Measurements from ENCODE around the gene CENPM.

Gene CENPM

DNA sequence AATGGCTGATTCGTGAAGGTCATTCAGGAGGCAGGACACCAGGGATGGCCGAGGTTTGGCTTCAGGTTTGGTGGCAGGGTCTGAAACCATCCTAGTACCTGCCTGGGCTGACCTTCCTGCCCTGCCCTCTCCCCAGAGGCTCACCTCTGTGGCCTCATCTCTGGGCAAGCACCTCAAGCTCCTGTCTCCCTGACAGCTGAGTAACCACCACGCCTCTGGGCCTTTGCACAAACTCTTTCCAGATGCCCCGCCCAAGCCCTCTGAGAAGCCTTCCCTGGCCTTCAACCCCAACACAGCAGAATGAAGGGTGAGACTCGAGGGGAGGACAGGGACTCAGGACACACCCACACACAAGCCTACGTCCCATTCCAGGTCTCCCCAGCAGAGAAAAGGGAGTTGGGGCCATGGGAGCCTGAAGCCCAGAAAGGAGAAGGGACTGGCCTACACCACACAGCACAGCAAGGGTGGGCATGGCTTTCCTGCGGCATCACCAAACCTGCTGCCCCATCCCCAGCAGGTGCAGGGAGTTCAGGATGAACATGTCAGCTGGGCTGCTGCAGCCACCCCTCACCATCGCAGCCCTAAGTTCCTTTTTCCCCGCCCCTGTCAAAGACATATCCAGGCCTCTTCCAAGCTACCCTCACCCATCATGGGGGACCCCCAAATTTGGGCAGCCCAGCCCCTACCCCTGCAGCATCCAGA lies 34.5 kb downstream of the CENPM start:
- FAIRE-seq: no peak

- FAIRE-seq: no peak
Measured at GRCh38 chr22:41911001-41911611, 35.8 kb downstream of the CENPM start.

- no peak for FAIRE-seq
Measured at GRCh38 chr22:41910050-41911000, 36.6 kb downstream of the CENPM start.

- FAIRE-seq: no peak
Measured at GRCh38 chr22:41909310-41910049, 37.5 kb downstream of the CENPM start.

DNA sequence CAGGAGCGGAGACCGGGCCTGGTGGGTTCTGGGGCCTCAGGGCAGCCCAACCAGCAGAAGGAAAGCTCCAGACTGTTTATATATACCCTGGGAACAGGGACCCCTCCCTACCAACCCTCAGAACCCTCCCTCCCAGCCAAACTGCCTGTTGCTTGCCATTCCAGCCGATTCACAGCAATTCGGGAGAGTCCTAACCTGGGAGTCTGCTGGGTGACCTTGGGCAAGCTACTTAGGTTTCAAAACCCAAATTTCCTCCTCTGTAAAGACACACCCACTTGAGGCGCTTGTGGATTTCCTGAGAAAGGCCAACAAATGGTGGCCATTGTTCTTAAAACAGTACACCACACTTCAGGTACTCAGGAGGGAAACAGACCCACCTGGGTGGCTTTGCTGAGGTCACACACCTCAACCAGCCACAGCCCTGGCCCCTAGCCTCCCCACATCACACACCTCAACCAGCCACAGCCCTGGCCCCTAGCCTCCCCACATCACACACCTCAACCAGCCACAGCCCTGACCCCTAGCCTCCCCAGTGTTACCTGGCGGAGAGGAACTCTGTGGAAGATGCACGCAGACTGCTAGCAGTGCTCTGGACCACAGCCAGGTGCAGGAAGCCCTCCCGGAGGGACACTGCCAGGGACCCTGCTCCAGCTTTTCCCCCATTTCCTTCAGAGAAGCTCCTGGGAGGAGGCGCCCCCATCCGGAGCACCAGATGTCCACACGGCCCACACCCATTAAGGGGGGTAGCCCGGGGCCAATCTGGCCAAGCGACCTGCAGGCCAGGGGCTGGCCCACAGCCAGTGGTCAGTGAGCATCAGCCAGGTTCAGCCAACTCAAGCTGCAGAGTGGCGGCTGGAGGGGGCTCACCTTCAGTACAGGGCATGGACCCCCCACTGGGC lies 38.3 kb downstream of the CENPM start:
- no peak for FAIRE-seq

GRCh38 chr22:41907436-41908401 lies 39.2 kb downstream of the CENPM start:
- no peak for FAIRE-seq

DNA sequence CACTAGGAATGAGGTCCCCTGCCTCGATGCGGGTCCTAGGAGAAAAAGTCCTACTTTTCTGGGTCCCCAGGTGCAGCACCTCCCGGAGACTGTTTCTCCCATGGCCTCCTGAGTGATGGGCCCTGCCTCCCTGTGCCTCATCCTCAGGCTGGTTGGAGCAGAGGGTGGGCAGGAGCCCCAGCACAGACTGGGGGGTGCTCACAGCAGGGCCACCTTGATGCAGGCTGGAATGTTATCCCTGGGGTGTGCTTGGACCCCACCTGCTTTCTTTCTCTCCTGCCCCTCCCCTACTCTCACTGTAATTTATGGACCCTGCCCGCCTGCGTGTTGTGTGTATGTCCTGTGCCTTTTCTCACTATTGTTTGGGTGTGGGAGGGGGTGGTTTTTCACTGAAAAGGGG lies 40.1 kb downstream of the CENPM start:
- no peak for FAIRE-seq

DNA sequence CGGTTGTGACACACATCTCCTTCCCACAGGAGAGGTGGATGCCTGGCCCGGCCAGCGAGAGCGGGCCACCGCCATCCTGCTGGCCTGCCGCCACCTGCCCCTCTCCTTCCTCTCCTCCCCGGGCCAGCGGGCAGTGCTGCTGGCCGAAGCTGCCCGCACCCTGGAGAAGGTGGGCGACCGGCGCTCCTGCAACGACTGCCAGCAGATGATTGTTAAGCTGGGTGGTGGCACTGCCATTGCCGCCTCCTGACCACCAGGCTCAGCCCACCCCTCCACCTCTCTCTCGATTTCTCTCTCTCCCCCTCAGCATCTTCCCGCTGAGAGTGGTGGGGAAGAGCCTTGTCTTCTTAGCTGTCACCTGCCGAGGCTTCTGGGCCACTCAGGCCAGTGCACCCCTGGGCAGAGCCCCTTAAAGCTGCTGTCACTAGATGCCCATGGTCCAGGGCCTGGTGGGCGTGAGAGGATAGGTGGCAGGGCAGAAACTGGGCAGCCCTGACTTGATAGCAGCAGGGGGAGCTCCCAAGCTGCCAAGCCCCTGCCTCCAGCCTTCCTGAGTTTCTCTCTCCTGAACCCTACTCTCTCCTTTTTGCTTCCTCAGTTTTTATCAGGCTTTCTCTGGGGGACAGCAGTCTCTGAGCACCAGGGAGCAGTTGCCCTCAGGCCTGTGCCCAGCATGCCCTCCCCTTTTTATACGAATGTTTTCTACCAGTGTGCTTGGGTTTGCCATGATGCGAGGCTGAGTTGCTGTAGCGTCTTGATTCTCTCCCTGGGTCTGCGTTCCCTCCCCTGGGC lies 41.3 kb downstream of the CENPM start:
- no peak for FAIRE-seq

DNA sequence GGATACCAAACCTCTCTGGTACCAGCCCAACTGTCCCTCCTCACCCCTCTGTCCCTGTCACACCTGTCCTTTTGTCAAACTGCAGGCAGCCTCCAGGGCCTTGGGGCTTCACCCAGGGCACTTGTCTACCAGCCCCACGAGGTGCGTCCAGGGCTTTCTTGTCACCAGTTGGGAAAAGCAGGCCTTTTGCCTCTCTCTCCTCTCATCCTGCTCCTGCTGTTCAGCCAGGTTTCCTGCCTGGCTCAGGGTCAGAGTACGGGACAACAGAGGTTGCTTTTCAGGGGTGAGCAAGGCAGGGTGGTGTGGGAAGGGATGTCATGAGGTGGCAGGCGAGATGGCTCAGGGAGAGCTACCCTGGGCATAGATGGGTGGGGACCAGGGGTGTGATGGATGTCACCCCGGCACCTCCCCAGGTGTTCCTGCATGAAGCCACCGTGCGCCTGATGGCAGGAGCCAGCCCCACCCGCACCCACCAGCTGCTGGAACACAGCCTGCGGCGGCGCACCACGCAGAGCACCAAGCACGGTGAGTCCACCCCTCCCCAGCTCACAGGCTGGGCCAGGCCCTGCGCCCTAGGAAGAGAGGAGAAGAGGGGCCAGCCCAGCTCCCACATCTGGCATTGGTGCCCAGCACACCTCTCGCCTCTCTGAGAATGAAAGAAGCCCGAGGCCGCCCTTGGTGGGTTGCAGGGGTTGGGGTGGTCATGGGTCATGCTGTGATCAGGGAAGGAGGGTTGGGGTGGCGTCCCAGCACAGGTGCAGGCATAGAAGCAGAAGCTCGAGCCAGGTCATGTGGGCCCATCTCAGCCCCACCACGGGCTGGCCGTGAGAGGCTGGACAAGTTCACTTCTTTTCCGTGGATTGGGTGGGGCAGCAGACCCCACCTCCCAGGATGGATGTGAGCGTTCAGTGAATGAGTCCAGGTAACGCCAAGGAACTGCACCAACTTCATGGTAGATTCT lies 42.2 kb downstream of the CENPM start:
- no peak for FAIRE-seq

DNA sequence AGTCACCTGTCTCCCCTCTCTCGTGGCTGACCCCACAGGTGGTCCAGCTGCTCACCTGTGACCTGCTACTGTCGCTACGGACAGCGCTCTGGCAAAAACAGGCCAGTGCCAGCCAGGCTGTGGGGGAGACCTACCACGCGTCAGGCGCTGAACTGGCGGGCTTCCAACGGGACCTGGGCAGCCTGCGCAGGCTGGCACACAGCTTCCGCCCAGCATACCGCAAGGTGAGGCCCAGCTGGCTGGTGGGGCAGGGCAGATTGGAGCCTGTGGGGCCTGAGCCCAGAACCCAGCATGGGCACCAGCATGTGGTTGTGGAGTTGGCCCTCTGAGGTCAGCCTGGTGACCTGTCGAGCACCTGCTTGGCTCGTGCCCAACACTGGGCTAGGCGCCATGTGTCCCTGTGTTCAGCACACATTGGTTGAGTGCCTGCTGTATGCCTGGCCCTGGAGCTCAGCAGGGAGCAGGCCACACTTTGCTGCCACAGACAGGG lies 44.0 kb downstream of the CENPM start:
- FAIRE-seq: no peak

- FAIRE-seq: no peak
Measured at GRCh38 chr22:41902016-41902415, 44.9 kb downstream of the CENPM start.

DNA sequence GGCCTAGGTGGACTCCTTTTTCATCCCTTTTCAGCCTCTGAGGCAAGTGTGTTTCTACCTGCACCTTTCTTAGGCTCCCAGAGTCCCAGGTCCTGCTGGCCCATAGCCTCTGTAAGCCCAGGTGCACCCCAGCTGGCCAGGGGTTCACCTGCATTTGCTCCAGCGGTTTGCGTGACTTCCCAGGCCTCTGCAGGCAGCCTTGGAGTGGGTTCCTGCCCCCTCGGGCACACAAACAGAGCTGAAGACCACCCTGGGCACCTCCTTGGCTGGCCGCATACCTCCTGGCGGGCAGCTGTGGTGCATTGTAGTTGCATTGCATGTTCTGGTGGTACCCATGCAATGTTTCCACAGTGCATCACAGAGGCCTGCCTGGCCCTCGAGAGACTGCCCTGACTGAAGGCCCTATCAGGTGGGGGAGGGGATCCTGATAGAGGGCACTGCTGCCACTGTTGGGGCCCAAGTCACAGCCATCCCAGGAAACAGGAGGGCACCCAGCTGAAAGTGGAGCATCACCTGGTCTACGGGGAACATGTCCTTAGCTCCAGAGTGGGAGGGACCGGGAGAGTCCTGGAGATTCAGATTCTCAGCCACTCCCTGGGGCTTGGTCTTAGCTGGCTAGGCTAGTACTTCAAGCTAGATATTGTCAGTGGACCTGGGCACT lies 46.2 kb downstream of the CENPM start:
- no peak for FAIRE-seq

GRCh38 chr22:41899992-41900651 lies 46.8 kb downstream of the CENPM start:
- no peak for FAIRE-seq

DNA sequence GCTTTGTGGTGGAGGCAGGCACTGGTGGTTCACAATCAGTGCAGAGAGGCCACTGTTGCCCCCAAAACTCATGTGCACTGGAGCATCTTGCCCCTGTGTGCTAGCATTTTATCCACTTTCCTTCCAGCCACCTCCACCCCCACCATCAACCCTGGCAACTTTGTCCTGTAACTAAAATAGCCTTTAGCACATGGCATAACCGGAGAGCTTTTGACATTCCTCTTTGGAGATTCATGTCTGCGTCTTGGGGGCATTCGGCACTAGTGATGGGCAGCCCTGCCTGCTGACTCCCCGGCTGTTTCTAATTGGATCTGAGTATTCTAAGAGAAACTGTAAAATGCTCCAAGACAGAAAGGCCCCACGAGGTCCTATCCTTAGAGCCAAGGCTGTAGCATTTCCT lies 47.8 kb downstream of the CENPM start:
- no peak for FAIRE-seq

GRCh38 chr22:41898645-41899044 lies 48.3 kb downstream of the CENPM start:
- no peak for FAIRE-seq

- no peak for FAIRE-seq
Measured at GRCh38 chr22:41893591-41894375, 53.2 kb downstream of the CENPM start.

Data from islet of Langerhans (tissue), 1 donor.